ENCODE measurements around the gene PARD6A. TPM values are rescaled to one million over a fixed set of nuclear protein-coding genes. Genes with fewer than 3 reads are reported as not detected.

PARD6A gene
- total and polyA plus RNA-seq, 2 of the 4 experiments (the other 2 are of a cell fraction): 0.36 to 0.55 TPM

DNA sequence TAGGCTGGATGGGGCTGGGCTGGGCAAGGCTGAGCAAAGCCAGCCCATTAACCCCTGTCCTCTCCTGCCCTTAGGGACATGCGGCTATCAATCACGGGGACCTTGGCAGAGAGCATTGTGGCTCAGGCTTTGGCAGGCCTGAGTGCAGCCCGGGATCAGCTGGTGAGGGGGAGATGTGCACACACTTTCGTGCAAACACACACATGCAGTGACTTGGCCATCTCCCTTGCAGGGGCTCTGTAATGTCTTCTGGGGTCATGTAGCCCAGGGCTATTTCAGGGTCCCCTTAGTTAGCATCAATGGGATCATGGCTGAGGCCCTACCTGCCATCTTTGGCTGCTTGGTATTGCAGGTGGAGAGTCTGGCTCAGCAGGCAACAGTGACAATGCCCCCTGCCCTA lies 8.9 kb upstream of the PARD6A start:
- no peak overlapping the region for H3K4me3 ChIP-seq (ENCODE audit: insufficient read depth, low read depth, low read length)
- dilution Hi-C loops (cut with HindIII; ENCODE audit: low sequenced_read_pairs, unreplicated experiment) (no loop called here), in situ Hi-C loops (cut with MboI; ENCODE audit: low sequenced_read_pairs) (no loop called here), intact Hi-C loops (cut with micrococcal nuclease) (no loop called here)
- H2BK15ac ChIP-seq (ENCODE audit: low read depth, low read length): no peak overlapping the region
- ChIA-PET POLR2A (ENCODE audit: unreplicated experiment) (no interaction called here), CTCF (interaction anchor here (1.4 kb wide), 1 partner anchor 131 kb away, joined by 5 read pairs; no protein-coding TSS in a partner anchor)
- H4K20me1 ChIP-seq (ENCODE audit: insufficient read depth, low read length): peaks cover 9% of the 10 kb centered on the region
- WGBS, 2 experiments (ENCODE audit: extremely low coverage in 2 of 2, insufficient read length in 1 of 2): 100% methylated on average over 1 of the region's 4 CpGs; no CpG with 5 or more reads in 1 of the 2 experiments
- H3K14ac ChIP-seq (replicated peaks; ENCODE audit: low read depth, low read length): no peak overlapping the region
- no peak overlapping the region for H4K8ac ChIP-seq (ENCODE audit: low read depth in 2 of 2, low read length in 2 of 2)
- H3K4me1 ChIP-seq (ENCODE audit: control insufficient read depth, insufficient read depth, low read length): peaks cover 4% of the 10 kb centered on the region; the same call in 1 of the 2 replicates
- H3K9ac ChIP-seq (ENCODE audit: low read depth, low read length): no peak overlapping the region
- no peak overlapping the region for H2AK5ac ChIP-seq (ENCODE audit: low read depth, low read length)
- no TSS peak for BruUV-seq (replicated peaks)
- H2BK20ac ChIP-seq (ENCODE audit: low read depth, low read length): no peak overlapping the region
- H3K79me1 ChIP-seq (ENCODE audit: low read depth in 1 of 2, low read length in 2 of 2): no peaks in the 10 kb centered on the region
- H3K18ac ChIP-seq (ENCODE audit: low read depth, low read length): no peak overlapping the region
- H3K27me3 ChIP-seq (ENCODE audit: control insufficient read depth, insufficient read depth, low read length): peaks cover 54% of the 10 kb centered on the region
- no peak overlapping the region for H2AK9ac ChIP-seq (replicated peaks; ENCODE audit: low read depth, low read length, poor library complexity)
- no peak overlapping the region for H4K91ac ChIP-seq (ENCODE audit: insufficient read depth, low read depth, low read length)
- H2BK120ac ChIP-seq (ENCODE audit: low read depth, low read length): no peak overlapping the region
- no peak for ATAC-seq (ENCODE audit: low read depth)
- H3K9me3 ChIP-seq (ENCODE audit: control insufficient read depth, insufficient read depth, low read length): no peaks in the 10 kb centered on the region
- H2BK5ac ChIP-seq (ENCODE audit: low read depth, low read length, poor library complexity, severe bottlenecking): no peak overlapping the region
- H3K4ac ChIP-seq (ENCODE audit: low read depth, low read length): no peak overlapping the region
- H2AFZ ChIP-seq (replicated peaks; ENCODE audit: low read length, poor library complexity): peak overlapping the region; percentile 19
- no peak overlapping the region for H3K56ac ChIP-seq (ENCODE audit: extremely low read depth, insufficient read depth, low read length)
- DNase-seq: no peak
- no peak overlapping the region for H3K4me2 ChIP-seq (ENCODE audit: low read depth, low read length)
- H4K5ac ChIP-seq (ENCODE audit: low read depth, low read length): no peak overlapping the region
- H3K23ac ChIP-seq (ENCODE audit: low read depth, low read length): no peak overlapping the region
- TF ChIP-seq, protein P1, sequence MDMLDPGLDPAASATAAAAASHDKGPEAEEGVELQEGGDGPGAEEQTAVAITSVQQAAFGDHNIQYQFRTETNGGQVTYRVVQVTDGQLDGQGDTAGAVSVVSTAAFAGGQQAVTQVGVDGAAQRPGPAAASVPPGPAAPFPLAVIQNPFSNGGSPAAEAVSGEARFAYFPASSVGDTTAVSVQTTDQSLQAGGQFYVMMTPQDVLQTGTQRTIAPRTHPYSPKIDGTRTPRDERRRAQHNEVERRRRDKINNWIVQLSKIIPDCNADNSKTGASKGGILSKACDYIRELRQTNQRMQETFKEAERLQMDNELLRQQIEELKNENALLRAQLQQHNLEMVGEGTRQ (IDR thresholded peaks at IDR 0.05; ENCODE audit: low read depth, low read length): no peak
- TF ChIP-seq, protein P2, sequence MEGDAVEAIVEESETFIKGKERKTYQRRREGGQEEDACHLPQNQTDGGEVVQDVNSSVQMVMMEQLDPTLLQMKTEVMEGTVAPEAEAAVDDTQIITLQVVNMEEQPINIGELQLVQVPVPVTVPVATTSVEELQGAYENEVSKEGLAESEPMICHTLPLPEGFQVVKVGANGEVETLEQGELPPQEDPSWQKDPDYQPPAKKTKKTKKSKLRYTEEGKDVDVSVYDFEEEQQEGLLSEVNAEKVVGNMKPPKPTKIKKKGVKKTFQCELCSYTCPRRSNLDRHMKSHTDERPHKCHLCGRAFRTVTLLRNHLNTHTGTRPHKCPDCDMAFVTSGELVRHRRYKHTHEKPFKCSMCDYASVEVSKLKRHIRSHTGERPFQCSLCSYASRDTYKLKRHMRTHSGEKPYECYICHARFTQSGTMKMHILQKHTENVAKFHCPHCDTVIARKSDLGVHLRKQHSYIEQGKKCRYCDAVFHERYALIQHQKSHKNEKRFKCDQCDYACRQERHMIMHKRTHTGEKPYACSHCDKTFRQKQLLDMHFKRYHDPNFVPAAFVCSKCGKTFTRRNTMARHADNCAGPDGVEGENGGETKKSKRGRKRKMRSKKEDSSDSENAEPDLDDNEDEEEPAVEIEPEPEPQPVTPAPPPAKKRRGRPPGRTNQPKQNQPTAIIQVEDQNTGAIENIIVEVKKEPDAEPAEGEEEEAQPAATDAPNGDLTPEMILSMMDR (conservative IDR thresholded peaks at IDR 0.05; ENCODE audit: low read depth, low read length): no peak
- TF ChIP-seq MXI1 (IDR thresholded peaks at IDR 0.05; ENCODE audit: borderline replicate concordance, low read depth, low read length) (no peak), CHD1 (IDR thresholded peaks at IDR 0.05; ENCODE audit: low read depth, low read length) (no peak), RFX5 (IDR thresholded peaks at IDR 0.05; ENCODE audit: low read depth, low read length) (no peak), CEBPB (IDR thresholded peaks at IDR 0.05; ENCODE audit: low read depth, low read length) (no peak), NFE2L2 (IDR thresholded peaks at IDR 0.05; ENCODE audit: low read depth, low read length) (no peak), BHLHE40 (IDR thresholded peaks at IDR 0.05; ENCODE audit: low read depth, low read length) (no peak), SMC3 (IDR thresholded peaks at IDR 0.05; ENCODE audit: low read depth, low read length) (no peak), FOS (IDR thresholded peaks at IDR 0.05; ENCODE audit: low read depth, low read length) (no peak), MAFK (IDR thresholded peaks at IDR 0.05; ENCODE audit: low read depth, low read length) (no peak), RAD21 (IDR thresholded peaks at IDR 0.05; ENCODE audit: low read length) (no peak), RCOR1 (IDR thresholded peaks at IDR 0.05; ENCODE audit: insufficient replicate concordance, low read length) (no peak), MAZ (IDR thresholded peaks at IDR 0.05; ENCODE audit: borderline replicate concordance, low read depth, low read length) (no peak)
- TF ChIP-seq, protein P3, sequence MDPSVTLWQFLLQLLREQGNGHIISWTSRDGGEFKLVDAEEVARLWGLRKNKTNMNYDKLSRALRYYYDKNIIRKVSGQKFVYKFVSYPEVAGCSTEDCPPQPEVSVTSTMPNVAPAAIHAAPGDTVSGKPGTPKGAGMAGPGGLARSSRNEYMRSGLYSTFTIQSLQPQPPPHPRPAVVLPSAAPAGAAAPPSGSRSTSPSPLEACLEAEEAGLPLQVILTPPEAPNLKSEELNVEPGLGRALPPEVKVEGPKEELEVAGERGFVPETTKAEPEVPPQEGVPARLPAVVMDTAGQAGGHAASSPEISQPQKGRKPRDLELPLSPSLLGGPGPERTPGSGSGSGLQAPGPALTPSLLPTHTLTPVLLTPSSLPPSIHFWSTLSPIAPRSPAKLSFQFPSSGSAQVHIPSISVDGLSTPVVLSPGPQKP (IDR thresholded peaks at IDR 0.05; ENCODE audit: borderline replicate concordance, low read depth, low read length): no peak
- no peak overlapping the region for H3K27ac ChIP-seq (ENCODE audit: insufficient read depth, low read length)
- no peaks in the 10 kb centered on the region for H3K36me3 ChIP-seq (ENCODE audit: control insufficient read depth, insufficient read depth, low read length)
- peaks cover 3% of the 10 kb centered on the region; the same call in 1 of the 2 replicates for H3K9me1 ChIP-seq (ENCODE audit: insufficient read depth, low read length)

Measured in IMR-90 (cell line).